SK-N-SH (cell line): ENCODE results near the gene CA5A. TPM values are rescaled to one million over a fixed set of nuclear protein-coding genes. Genes with fewer than 3 reads are reported as not detected.

Experiments used
- CTCF ChIA-PET: fragments of 300-600, 350-600 bp; formaldehyde crosslinking; extraction: SDS; loops from one replicate; lab custom pipeline; 2021; lab: Yijun Ruan, JAX
- POLR2A ChIA-PET: fragments of 350-600 bp; sonication (Branson Sonifier 250); formaldehyde crosslinking; extraction: SDS; loops from one replicate; lab custom pipeline; 2020; ENCODE audit warnings: antibody characterized with exemption, inconsistent platforms; lab: Yijun Ruan, JAX
- DNase-seq: peaks from one replicate; pipeline ENCODE4 v3.0.0; 2012
- H2AFZ ChIP-seq: fragments of 200-600 bp; sonication (generic); 2 replicates; pipeline ENCODE4 v1.8.1; 2016; ENCODE audit warnings: antibody characterized with exemption, mild to moderate bottlenecking, low read depth
- H3F3A ChIP-seq: fragments of 200-600 bp; sonication (generic); replicated peaks from 2 replicates; pipeline ENCODE3; 2016; ENCODE audit warnings: antibody characterized with exemption, mild to moderate bottlenecking; ENCODE audit not compliant: insufficient read depth
- H3K27ac ChIP-seq, 2 experiments: fragments of 200-500 bp in 1 of 2; fragments of 200-600 bp in 1 of 2; sonication (Bioruptor generic) in 1 of 2; sonication (generic), shearing (Covaris generic) in 1 of 2; 2 replicates each; pipeline versions ENCODE4 v1.5.1 to v1.6.1; 2014 to 2016; ENCODE audit warnings: low read depth in 2 of 2, inconsistent platforms in 1 of 2, low read length in 1 of 2, mild to moderate bottlenecking in 1 of 2, mixed read lengths in 1 of 2
- H3K27me3 ChIP-seq: fragments of 200-600 bp; sonication (generic), shearing (Covaris generic); 2 replicates; pipeline ENCODE4 v1.6.1; 2016; ENCODE audit warnings: mixed run types; ENCODE audit not compliant: insufficient read depth
- H3K36me3 ChIP-seq, 2 experiments: fragments of 200-500 bp in 1 of 2; fragments of 200-600 bp in 1 of 2; sonication (Bioruptor generic) in 1 of 2; sonication (generic) in 1 of 2; replicated peaks in 1 of 2; 2 replicates each; pipeline versions ENCODE3 to v1.5.1; 2014 to 2016; ENCODE audit warnings: low read length in 1 of 2, mild to moderate bottlenecking in 1 of 2; ENCODE audit not compliant: insufficient read depth in 2 of 2, control insufficient read depth in 1 of 2
- H3K4me1 ChIP-seq, 2 experiments: fragments of 200-500 bp in 1 of 2; fragments of 200-600 bp in 1 of 2; sonication (Bioruptor generic) in 1 of 2; sonication (generic), shearing (Covaris generic) in 1 of 2; 2 replicates each; pipeline versions ENCODE4 v1.5.1 to v1.6.1; 2014 to 2016; ENCODE audit warnings: low read depth in 1 of 2, low read length in 1 of 2, mixed run types in 1 of 2; ENCODE audit not compliant: insufficient read depth in 2 of 2, control insufficient read depth in 1 of 2
- H3K4me2 ChIP-seq: fragments of 200-600 bp; sonication (generic), shearing (Covaris generic); 2 replicates; pipeline ENCODE4 v1.6.1; 2017; ENCODE audit warnings: mixed run types
- H3K4me3 ChIP-seq, 2 experiments: fragments of 200-500 bp in 1 of 2; fragments of 200-600 bp in 1 of 2; sonication (Bioruptor generic) in 1 of 2; sonication (generic), shearing (Covaris generic) in 1 of 2; 2 replicates each; pipeline versions ENCODE4 v1.5.1 to v1.8.1; 2014 to 2016; ENCODE audit warnings: low read depth in 2 of 2, inconsistent platforms in 1 of 2, low read length in 1 of 2, mild to moderate bottlenecking in 1 of 2, mixed read lengths in 1 of 2, moderate library complexity in 1 of 2
- H3K79me2 ChIP-seq: fragments of 200-600 bp; sonication (generic); 2 replicates; pipeline ENCODE4 v1.8.1; 2017; ENCODE audit warnings: mild to moderate bottlenecking; ENCODE audit not compliant: insufficient read depth
- H3K9ac ChIP-seq: fragments of 200-600 bp; sonication (generic); 2 replicates; pipeline ENCODE4 v1.6.1; 2017; ENCODE audit warnings: mixed run types
- H3K9me2 ChIP-seq: fragments of 200-600 bp; sonication (generic); 2 replicates; pipeline ENCODE4 v1.6.1; 2017; ENCODE audit warnings: mixed run types
- H3K9me3 ChIP-seq: fragments of 200-600 bp; sonication (generic); 2 replicates; pipeline ENCODE4 v1.6.1; 2017; ENCODE audit warnings: mixed run types, mild to moderate bottlenecking, moderate library complexity
- H4K20me1 ChIP-seq: fragments of 200-600 bp; sonication (generic); 2 replicates; pipeline ENCODE4 v1.6.1; 2017; ENCODE audit warnings: mild to moderate bottlenecking, mixed run types; ENCODE audit not compliant: insufficient read depth
- EP300 ChIP-seq, 2 experiments: IDR thresholded peaks; 2 replicates each; pipeline versions ENCODE4 v1.4.0 to v1.6.1; 2012; ENCODE audit warnings: borderline replicate concordance in 1 of 2, low read depth in 1 of 2, low read length in 1 of 2
- EZH2phosphoT487 ChIP-seq: fragments of 200-600 bp; sonication (generic); IDR thresholded peaks from 2 replicates; pipeline ENCODE4 v1.6.1; 2017; ENCODE audit warnings: low read depth, mixed run types, mild to moderate bottlenecking, antibody characterized with exemption, moderate library complexity, borderline replicate concordance
- GATA2 ChIP-seq: sonication (generic); formaldehyde crosslinking; IDR thresholded peaks from 2 replicates; pipeline ENCODE4 v1.5.0; 2020; ENCODE audit warnings: mild to moderate bottlenecking, missing genetic modification reagents
- JUND ChIP-seq: IDR thresholded peaks from 2 replicates; pipeline ENCODE4 v1.4.0; 2012
- NFIC ChIP-seq: IDR thresholded peaks from 2 replicates; pipeline ENCODE4 v1.4.0; 2012; ENCODE audit warnings: borderline replicate concordance
- NRF1 ChIP-seq: IDR thresholded peaks from 2 replicates; pipeline ENCODE4 v1.6.1; 2012; ENCODE audit warnings: low read depth, mild to moderate bottlenecking, low read length
- POLR2AphosphoS5 ChIP-seq: IDR thresholded peaks from 2 replicates; pipeline ENCODE4 v1.6.1; 2012; ENCODE audit warnings: low read depth, low read length
- RCOR1 ChIP-seq: fragments of 150-350 bp; IDR thresholded peaks from 2 replicates; pipeline ENCODE4 v1.6.1; 2017; ENCODE audit warnings: antibody characterized with exemption, low read length
- RFX5 ChIP-seq: IDR thresholded peaks from 2 replicates; pipeline ENCODE4 v1.6.1; 2012; ENCODE audit warnings: mild to moderate bottlenecking, improper control_type of control experiment, low read length
- SIN3A ChIP-seq: IDR thresholded peaks from 2 replicates; pipeline ENCODE4 v1.6.1; 2012; ENCODE audit warnings: low read depth, mild to moderate bottlenecking, low read length, moderate library complexity, borderline replicate concordance
- SMC3 ChIP-seq: IDR thresholded peaks from 2 replicates; pipeline ENCODE4 v1.6.1; 2012; ENCODE audit warnings: low read depth, low read length, improper control_type of control experiment
- USF2 ChIP-seq: fragments of 150-350 bp; IDR thresholded peaks from 2 replicates; pipeline ENCODE4 v1.6.1; 2017; ENCODE audit warnings: antibody characterized with exemption, low read length, low read depth, borderline replicate concordance
- YY1 ChIP-seq: IDR thresholded peaks from 2 replicates; pipeline ENCODE4 v1.4.0; 2012; ENCODE audit warnings: low read depth, mild to moderate bottlenecking
- ZBTB33 ChIP-seq: IDR thresholded peaks from 2 replicates; pipeline ENCODE4 v1.4.0; 2012; ENCODE audit warnings: low read depth, borderline replicate concordance
- WGBS: methylation state at CpG from one replicate; pipeline ENCODE4 v1.1.6; 2017; ENCODE audit warnings: low lambda C conversion rate; 5-methylcytosine and 5-hydroxymethylcytosine counted together
- polyA plus RNA-seq, 3 experiments: library from polyadenylated mRNA; depleted of rRNA; stranded (reverse); fragments of >200 nt; gene quantifications; 2 replicates each; pipeline ENCODE4 v1.2.3, GENCODE V29; 2012
- TF ChIP-seq, protein P1 (sequence below): IDR thresholded peaks from 2 replicates; pipeline ENCODE4; 2012

CA5A gene
- polyA plus RNA-seq, 1 of the 3 experiments (the other 2 are of a cell fraction): not detected

DNA sequence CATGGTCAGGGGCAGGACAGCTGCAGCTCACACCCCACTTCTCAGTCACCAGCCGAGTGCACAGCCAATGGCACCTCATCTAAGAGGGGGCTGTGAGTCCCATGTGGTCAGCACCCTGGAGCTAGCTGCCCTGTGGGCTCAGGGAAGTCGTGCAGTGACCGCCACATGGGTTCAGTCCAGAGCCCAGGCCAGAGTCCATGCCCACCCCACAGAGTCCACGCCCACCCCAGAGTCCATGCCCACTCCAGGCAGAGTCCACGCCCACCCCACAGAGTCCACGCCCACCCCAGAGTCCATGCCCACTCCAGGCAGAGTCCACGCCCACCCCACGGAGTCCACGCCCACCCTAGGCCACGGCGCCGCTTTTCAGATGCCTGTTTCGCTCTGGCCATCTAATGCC lies 91.1 kb downstream of the CA5A start (continued):
- TF ChIP-seq, protein P1, sequence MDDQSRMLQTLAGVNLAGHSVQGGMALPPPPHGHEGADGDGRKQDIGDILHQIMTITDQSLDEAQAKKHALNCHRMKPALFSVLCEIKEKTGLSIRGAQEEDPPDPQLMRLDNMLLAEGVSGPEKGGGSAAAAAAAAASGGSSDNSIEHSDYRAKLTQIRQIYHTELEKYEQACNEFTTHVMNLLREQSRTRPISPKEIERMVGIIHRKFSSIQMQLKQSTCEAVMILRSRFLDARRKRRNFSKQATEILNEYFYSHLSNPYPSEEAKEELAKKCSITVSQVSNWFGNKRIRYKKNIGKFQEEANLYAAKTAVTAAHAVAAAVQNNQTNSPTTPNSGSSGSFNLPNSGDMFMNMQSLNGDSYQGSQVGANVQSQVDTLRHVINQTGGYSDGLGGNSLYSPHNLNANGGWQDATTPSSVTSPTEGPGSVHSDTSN: no peak
- TF ChIP-seq NFIC: no peak

DNA sequence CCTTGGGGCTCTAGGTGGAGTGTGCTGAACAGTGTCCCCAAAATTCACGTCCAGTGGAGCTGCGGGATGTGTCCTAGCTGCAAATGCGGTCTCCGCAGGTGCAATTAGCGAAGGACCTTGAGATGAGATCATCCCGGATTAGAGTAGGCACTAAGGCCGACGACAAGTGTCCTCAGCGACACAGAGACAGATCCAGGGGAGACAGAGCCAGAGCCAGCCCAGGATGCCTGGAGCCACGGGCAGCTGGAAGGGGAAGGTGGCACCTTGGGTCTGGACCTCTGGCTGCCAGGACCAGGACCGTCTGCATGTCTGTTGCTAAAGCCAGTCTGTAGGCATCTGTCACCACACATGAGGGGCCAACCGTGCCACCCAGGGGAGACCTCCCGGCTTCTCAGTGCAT lies 91.5 kb downstream of the CA5A start:
- no peak for TF ChIP-seq USF2
- no peak for TF ChIP-seq YY1
- TF ChIP-seq SIN3A: no peak

GRCh38 chr16:87844120-87844733 lies 92.1 kb downstream of the CA5A start:
- H3K27me3 ChIP-seq: no peaks in the 10 kb centered on the region
- peaks cover 0 to 20% of the 10 kb centered on the region in 2 experiments; a peak in 1 of 4 replicates for H3K4me1 ChIP-seq
- H3K4me2 ChIP-seq: no peak overlapping the region
- H3K9me2 ChIP-seq: no peaks in the 10 kb centered on the region
- H3K4me3 ChIP-seq: no peak overlapping the region
- no peak overlapping the region for H3K9ac ChIP-seq
- WGBS: 86% methylated on average over 26 of the region's 30 CpGs
- no peaks in the 10 kb centered on the region for H3K9me3 ChIP-seq
- POLR2A ChIA-PET: interaction anchor here (0.8 kb wide), 1 partner anchor 37 kb away, joined by 3 read pairs; no protein-coding TSS in a partner anchor
- TF ChIP-seq SMC3 (no peak), EP300 (IDR thresholded peaks at IDR 0.05; ENCODE audit: borderline replicate concordance in 1 of 2, low read depth in 1 of 2, low read length in 1 of 2) (no peak), ZBTB33 (no peak), EZH2phosphoT487 (no peak), RCOR1 (no peak), RFX5 (no peak), JUND (no peak), GATA2 (CRISPR knock-in tag) (no peak), NRF1 (no peak), POLR2AphosphoS5 (no peak)
- TF ChIP-seq, protein P1: no peak
- H3F3A ChIP-seq: no peaks in the 10 kb centered on the region
- H3K36me3 ChIP-seq: peaks cover 0 to 33% of the 10 kb centered on the region in 2 experiments
- DNase-seq: no peak
- CTCF ChIA-PET: interaction anchor here (1.7 to 10.5 kb wide), 3 partner anchors 8 to 65 kb away, joined by 6 to 207 read pairs (median 29); partner anchors contain the start of gene SLC7A5
- H4K20me1 ChIP-seq: peaks cover 32% of the 10 kb centered on the region
- H2AFZ ChIP-seq: no peak overlapping the region
- H3K27ac ChIP-seq: no peak overlapping the region
- peaks cover 3% of the 10 kb centered on the region; the same call in 1 of the 2 replicates for H3K79me2 ChIP-seq

More for the DNA sequence above, 91.5 kb downstream of the CA5A start:
- no peak overlapping the region for H2AFZ ChIP-seq
- no peaks in the 10 kb centered on the region for H3K9me3 ChIP-seq
- peaks cover 32% of the 10 kb centered on the region for H4K20me1 ChIP-seq
- no peaks in the 10 kb centered on the region for H3K27me3 ChIP-seq
- no peak for DNase-seq
- WGBS: 85% methylated on average over 9 of the region's 13 CpGs
- no peak overlapping the region for H3K27ac ChIP-seq
- CTCF ChIA-PET: interaction anchor here (1.7 to 10.5 kb wide), 3 partner anchors 9 to 66 kb away, joined by 6 to 207 read pairs (median 29); partner anchors contain the start of gene SLC7A5
- no peak overlapping the region for H3K9ac ChIP-seq
- H3K9me2 ChIP-seq: no peaks in the 10 kb centered on the region
- POLR2A ChIA-PET: interaction anchor here (0.8 kb wide), 1 partner anchor 38 kb away, joined by 3 read pairs; no protein-coding TSS in a partner anchor
- H3K36me3 ChIP-seq: peaks cover 0 to 32% of the 10 kb centered on the region in 2 experiments
- no peak overlapping the region for H3K4me3 ChIP-seq
- peaks cover 0 to 20% of the 10 kb centered on the region in 2 experiments; a peak in 1 of 4 replicates for H3K4me1 ChIP-seq
- peaks cover 3% of the 10 kb centered on the region; the same call in 1 of the 2 replicates for H3K79me2 ChIP-seq
- H3K4me2 ChIP-seq: no peak overlapping the region
- H3F3A ChIP-seq: no peaks in the 10 kb centered on the region
